Heart right ventricle (tissue), 16 donors: ENCODE results near the gene AUTS2. TPM values are rescaled to one million over a fixed set of nuclear protein-coding genes. Genes with fewer than 3 reads are reported as not detected.

Source experiments
- ATAC-seq, 8 donors: fragments of 200-7000 bp; cut with Tn5 transposase; one replicate each; pipeline ENCODE4 v1.9.1; 2020; ENCODE audit warnings: mild to moderate bottlenecking in 8 of 8, moderate library complexity in 8 of 8, moderate number of reproducible peaks in 1 of 8
- DNase-seq, 2 donors: peaks; one replicate each; pipeline ENCODE4 v3.0.0-alpha.2; 2020
- H3K27ac ChIP-seq, 10 donors: fragments of 200-600 bp; sonication (generic) in 2 of 10; one replicate each; pipeline versions ENCODE4 v1.5.0 to v1.8.0; 2020 to 2022; ENCODE audit warnings: mild to moderate bottlenecking in 3 of 10
- H3K27me3 ChIP-seq, 7 donors: fragments of 200-600 bp; one replicate each; pipeline ENCODE4 v1.8.0; 2021 to 2022; ENCODE audit warnings: mild to moderate bottlenecking in 2 of 7
- H3K36me3 ChIP-seq, 9 donors: fragments of 200-600 bp; sonication (generic) in 1 of 9; one replicate each; pipeline versions ENCODE4 v1.5.0 to v1.8.0; 2020 to 2022; ENCODE audit warnings: mild to moderate bottlenecking in 2 of 9
- H3K4me1 ChIP-seq, 9 donors: fragments of 200-600 bp; sonication (generic) in 1 of 9; one replicate each; pipeline versions ENCODE4 v1.5.0 to v1.8.0; 2020 to 2022; ENCODE audit warnings: mild to moderate bottlenecking in 4 of 9
- H3K4me3 ChIP-seq, 10 donors: fragments of 200-600 bp; sonication (generic) in 2 of 10; one replicate each; pipeline versions ENCODE4 v1.5.0 to v1.8.0; 2020 to 2022; ENCODE audit warnings: mild to moderate bottlenecking in 7 of 10, moderate library complexity in 2 of 10
- H3K9me3 ChIP-seq, 11 donors: fragments of 200-600 bp in 10 of 11; sonication (generic) in 2 of 11; one replicate each; pipeline versions ENCODE4 v1.5.0 to v1.8.0; 2013 to 2022; ENCODE audit warnings: mild to moderate bottlenecking in 2 of 11, control low read depth in 1 of 11, moderate library complexity in 1 of 11
- WGBS, 2 donors: extraction: QIAGEN DNeasy Blood & Tissue Kit; methylation state at CpG; one replicate each; pipeline ENCODE4 v1.1.7; 2013; ENCODE audit warnings: inconsistent platforms in 1 of 2; 5-methylcytosine and 5-hydroxymethylcytosine counted together
- intact Hi-C, 10 donors: fragments of 100-400 bp; cut with DNase I; formaldehyde crosslinking; loops; one replicate each; pipeline versions ENCODE4 v1.11.1 to v1.14.2; 2022
- polyA plus RNA-seq, 2 donors: library from polyadenylated mRNA; stranded (reverse); fragments of 200-250 nt; gene quantifications; one replicate each; pipeline ENCODE4 v1.2.3, GENCODE V29; 2013
- total RNA-seq, 10 donors: library from RNA; stranded (reverse); fragmentation: NEBNext Ultra II Directional in 3 of 10; extraction: Animal tissue kit (Norgen Biotek cat#: 25700) in 3 of 10; gene quantifications; one replicate each; pipeline versions ENCODE4 v1.2.1 to v1.2.4, GENCODE V29; 2021 to 2023
- TF ChIP-seq, protein P1 (sequence below), 9 donors: fragments of 200-600 bp; sonication (generic) in 2 of 9; IDR thresholded peaks; one replicate each; pipeline versions ENCODE4 v1.5.0 to v1.8.0; 2021 to 2022; ENCODE audit warnings: antibody characterized with exemption in 9 of 9, mild to moderate bottlenecking in 5 of 9, moderate library complexity in 1 of 9
- donor health status: Arrhythmogenic right ventricular cardiomyopathy.
- donor health status: ischemic (EF 13 %, LVEDD 7.1; RV severe dilation, severe dysfunction).
- donor health status: healthy with polysubstance abuse.
- donor health status: DM: no; HTN: yes; CAD: no.
- donor health status: DM: no; HTN: no; CAD: no.
- donor health status: ischemic (EF 25% LVEDD 6.9; RV normal size, moderate dysfunction).
- donor health status: ischemic (EF 25% LVEDD 5.7; RV mildly dilated, moderate dysfunction).
- donor health status: healthy.
- donor health status: DM: yes; HTN: yes; CAD: no.
- donor health status: Ischemic cardiomyopathy.
- donor health status: ischemic (EF 35%, LVEDD 5.7; RV mildly dilated, moderate dysfunction).
- donor health status: nonischemic (EF 11% LVEDD 7.7; RV severe dilation, severe dysfunction).
- donor health status: DM: yes; HTN: yes; CAD: no.
- donor health status: PGD.
- donor health status: ischemic (EF 29% LVEDD 5.4; RV normal size, mild dysfunction).
- donor health status: nonischemic (EF 23%, LVEDD 6.1; RV moderate dilation, normal function).

The AUTS2 gene
- total and polyA plus RNA-seq, 12 donors, result 1.6 to 11.2 (median 7.3) TPM

DNA sequence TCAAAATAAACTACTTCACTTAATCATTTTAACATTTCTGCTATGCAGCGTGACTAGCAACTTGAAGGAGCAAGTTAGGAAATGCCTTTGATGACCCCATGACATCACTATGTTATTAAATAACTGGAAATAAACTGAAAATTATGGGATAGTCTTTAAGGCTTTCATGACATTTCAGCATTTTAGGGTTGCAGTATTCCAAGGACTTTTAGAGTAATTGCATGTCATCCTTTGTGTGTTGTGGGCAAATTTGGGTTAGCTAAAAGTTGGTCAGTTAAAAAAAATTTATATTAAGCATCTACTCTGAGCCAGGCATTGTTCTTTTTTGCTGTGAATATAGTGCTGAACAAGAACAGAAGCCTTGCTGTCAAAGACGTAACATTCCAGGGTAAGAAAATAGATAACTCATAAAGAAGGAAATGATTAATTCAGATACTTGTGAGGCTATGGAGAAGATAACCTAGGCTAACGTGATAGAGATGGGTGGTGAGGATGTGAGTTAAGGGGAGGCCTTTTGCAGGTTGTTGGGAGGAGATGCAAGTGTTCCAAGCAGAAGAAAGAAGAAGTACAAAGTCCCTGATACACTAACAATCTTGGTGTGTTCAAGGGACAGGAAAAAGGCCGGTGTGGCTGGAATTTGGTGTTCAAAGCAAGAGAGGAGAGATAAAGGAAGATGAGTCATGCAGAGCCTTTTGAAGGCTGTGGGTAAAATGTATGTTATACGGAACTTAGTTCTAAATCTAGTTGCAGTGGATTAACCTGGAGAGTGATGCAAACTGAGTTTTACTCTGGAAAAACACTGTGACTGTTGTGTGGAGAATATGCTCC lies 610.2 kb downstream of the AUTS2 start:
- Histone ChIP-seq H3K36me3 (no peaks in the 10 kb centered on the region), H3K9me3 (no peaks in the 10 kb centered on the region), H3K4me1 (no peaks in the 10 kb centered on the region), H3K27ac (no peak overlapping the region), H3K27me3 (no peaks in the 10 kb centered on the region), H3K4me3 (no peak overlapping the region)
- intact Hi-C loops, result no loop called here
- DNase-seq (no peak), ATAC-seq (no peak)
- TF ChIP-seq, protein P1, sequence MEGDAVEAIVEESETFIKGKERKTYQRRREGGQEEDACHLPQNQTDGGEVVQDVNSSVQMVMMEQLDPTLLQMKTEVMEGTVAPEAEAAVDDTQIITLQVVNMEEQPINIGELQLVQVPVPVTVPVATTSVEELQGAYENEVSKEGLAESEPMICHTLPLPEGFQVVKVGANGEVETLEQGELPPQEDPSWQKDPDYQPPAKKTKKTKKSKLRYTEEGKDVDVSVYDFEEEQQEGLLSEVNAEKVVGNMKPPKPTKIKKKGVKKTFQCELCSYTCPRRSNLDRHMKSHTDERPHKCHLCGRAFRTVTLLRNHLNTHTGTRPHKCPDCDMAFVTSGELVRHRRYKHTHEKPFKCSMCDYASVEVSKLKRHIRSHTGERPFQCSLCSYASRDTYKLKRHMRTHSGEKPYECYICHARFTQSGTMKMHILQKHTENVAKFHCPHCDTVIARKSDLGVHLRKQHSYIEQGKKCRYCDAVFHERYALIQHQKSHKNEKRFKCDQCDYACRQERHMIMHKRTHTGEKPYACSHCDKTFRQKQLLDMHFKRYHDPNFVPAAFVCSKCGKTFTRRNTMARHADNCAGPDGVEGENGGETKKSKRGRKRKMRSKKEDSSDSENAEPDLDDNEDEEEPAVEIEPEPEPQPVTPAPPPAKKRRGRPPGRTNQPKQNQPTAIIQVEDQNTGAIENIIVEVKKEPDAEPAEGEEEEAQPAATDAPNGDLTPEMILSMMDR (IDR thresholded peaks at IDR 0.05), result no peak
- WGBS, 2 donors, result 67 to 74% methylated on average over 5 of the region's 5 CpGs

DNA sequence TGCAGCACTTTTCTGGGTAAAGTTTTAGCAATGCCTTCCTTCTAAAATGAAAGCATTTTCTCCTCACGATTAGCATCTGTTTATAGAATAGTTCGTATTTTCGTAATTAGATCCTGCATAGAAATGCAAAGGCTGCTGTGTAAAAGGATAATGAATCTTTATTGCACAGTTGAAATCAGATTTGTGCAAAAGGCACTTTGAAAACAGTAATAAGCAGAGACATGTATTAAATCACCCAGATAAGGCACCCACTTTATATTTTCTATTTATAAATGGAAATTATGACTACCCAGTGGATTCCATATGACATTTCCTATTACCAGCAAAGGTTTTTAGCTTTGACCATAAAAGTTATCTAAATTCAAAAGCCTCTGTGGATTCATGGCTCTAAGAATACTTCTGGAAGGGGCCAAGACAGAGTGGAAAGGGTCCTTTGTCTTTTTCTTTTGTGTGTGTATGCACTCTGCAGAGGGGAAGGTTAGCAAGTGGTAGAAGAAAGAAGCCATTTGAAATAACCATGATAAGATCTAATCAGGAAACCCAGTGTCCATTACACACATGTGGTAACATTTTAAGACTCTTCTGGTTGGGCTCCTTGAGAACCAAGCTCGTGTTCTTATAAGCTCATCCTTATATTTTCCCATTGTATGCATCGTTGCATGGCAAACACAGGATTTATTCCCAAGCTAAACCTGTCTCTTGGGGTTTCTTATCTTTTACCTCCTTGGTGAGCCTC lies 612.1 kb downstream of the AUTS2 start:
- no peak overlapping the region for H3K27ac ChIP-seq
- H3K36me3 ChIP-seq, result no peaks in the 10 kb centered on the region
- no peak overlapping the region for H3K4me3 ChIP-seq
- intact Hi-C loops, result no loop called here
- DNase-seq, result no peak
- no peak for ATAC-seq
- no peaks in the 10 kb centered on the region for H3K27me3 ChIP-seq
- no peaks in the 10 kb centered on the region for H3K9me3 ChIP-seq
- TF ChIP-seq, protein P1 (IDR thresholded peaks at IDR 0.05), result no peak
- H3K4me1 ChIP-seq, result no peaks in the 10 kb centered on the region
- 92 to 93% methylated on average over 5 of the region's 5 CpGs for WGBS, 2 donors

GRCh38 chr7:70210936-70211310 lies 612.6 kb downstream of the AUTS2 start:
- no peak overlapping the region for H3K4me3 ChIP-seq
- no peak overlapping the region for H3K27ac ChIP-seq
- no peaks in the 10 kb centered on the region for H3K9me3 ChIP-seq
- no peak for DNase-seq
- H3K4me1 ChIP-seq, result no peaks in the 10 kb centered on the region
- no peaks in the 10 kb centered on the region for H3K27me3 ChIP-seq
- TF ChIP-seq, protein P1 (IDR thresholded peaks at IDR 0.05), result no peak
- intact Hi-C loops, result no loop called here
- no peaks in the 10 kb centered on the region for H3K36me3 ChIP-seq
- ATAC-seq, result no peak
- 99% methylated on average over 6 of the region's 6 CpGs for WGBS, 2 donors

DNA sequence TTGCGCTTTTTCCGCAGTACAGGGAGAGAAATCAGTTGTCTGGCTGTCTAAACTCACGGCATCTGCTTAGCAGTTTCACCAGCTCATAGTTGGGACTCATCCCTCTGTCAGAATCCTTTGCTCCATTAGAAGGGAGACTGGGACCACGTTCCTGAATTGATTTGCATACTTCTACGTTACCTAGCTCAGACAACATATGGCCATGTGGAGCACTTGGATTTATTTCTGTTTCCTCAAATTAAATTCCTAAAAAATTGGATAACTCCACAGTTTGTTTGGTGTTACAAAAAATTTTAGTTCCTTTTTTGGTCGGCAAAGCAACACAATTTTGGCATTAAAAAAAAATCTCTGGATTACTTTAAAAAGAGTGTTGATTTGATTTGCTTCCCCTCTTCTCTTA lies 614.0 kb downstream of the AUTS2 start:
- no peaks in the 10 kb centered on the region for H3K9me3 ChIP-seq
- no peaks in the 10 kb centered on the region for H3K27me3 ChIP-seq
- DNase-seq (no peak), ATAC-seq (no peak)
- WGBS, 2 donors, result 93 to 95% methylated on average over 6 of the region's 6 CpGs
- TF ChIP-seq, protein P1 (IDR thresholded peaks at IDR 0.05), result no peak
- no peak overlapping the region for H3K27ac ChIP-seq
- no peaks in the 10 kb centered on the region for H3K36me3 ChIP-seq
- H3K4me1 ChIP-seq, result no peaks in the 10 kb centered on the region
- no peak overlapping the region for H3K4me3 ChIP-seq
- intact Hi-C loops, result no loop called here
